ENCODE results near the gene CROCC2. TPM values are rescaled to one million over a fixed set of nuclear protein-coding genes. Genes with fewer than 3 reads are reported as not detected.

The CROCC2 gene
- total and polyA plus RNA-seq, 8 donors: 0.03 to 4.9 TPM; not detected in 6

DNA sequence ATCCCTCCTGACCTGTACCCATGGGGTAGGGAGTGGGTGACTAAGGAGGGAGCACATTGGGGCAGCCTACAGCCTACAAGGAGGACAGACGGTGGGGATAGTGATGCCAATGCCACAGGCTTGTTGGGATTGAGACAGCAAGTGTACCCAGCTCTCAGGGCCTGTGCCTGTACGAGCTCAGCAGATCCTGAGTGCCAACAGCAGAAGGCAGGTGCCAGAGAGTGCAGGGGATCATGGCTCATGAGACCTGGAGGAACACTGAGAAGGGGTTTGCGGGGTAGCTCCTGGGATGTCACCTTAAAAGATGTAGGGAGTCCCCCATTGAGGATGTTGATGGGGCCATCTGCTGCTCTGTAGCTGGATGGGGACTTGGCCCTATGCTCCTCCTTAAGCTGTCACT lies 82.0 kb downstream of the CROCC2 start:
- TF ChIP-seq, protein P1, sequence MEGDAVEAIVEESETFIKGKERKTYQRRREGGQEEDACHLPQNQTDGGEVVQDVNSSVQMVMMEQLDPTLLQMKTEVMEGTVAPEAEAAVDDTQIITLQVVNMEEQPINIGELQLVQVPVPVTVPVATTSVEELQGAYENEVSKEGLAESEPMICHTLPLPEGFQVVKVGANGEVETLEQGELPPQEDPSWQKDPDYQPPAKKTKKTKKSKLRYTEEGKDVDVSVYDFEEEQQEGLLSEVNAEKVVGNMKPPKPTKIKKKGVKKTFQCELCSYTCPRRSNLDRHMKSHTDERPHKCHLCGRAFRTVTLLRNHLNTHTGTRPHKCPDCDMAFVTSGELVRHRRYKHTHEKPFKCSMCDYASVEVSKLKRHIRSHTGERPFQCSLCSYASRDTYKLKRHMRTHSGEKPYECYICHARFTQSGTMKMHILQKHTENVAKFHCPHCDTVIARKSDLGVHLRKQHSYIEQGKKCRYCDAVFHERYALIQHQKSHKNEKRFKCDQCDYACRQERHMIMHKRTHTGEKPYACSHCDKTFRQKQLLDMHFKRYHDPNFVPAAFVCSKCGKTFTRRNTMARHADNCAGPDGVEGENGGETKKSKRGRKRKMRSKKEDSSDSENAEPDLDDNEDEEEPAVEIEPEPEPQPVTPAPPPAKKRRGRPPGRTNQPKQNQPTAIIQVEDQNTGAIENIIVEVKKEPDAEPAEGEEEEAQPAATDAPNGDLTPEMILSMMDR (IDR thresholded peaks at IDR 0.05): no peak
- TF ChIP-seq POLR2A (IDR thresholded peaks at IDR 0.05) (no peak), POLR2AphosphoS5 (IDR thresholded peaks at IDR 0.05) (no peak), EP300 (IDR thresholded peaks at IDR 0.05) (no peak)
- H3K9me3 ChIP-seq: no peaks in the 10 kb centered on the region
- H3K27ac ChIP-seq: peak overlapping the region in 1 of 5 donors; percentile 47
- H3K4me1 ChIP-seq: peaks cover 30 to 53% (median 39%) of the 10 kb centered on the region in 4 donors
- intact Hi-C loops (cut with DNase I; ENCODE audit: low total_unique reads): no loop called here
- peaks cover 0 to 24% (median 0%) of the 10 kb centered on the region in 3 donors for H3K27me3 ChIP-seq
- WGBS, 5 donors: 79 to 91% (median 88%) methylated on average over 3 of the region's 3 CpGs
- no peak for DNase-seq
- H3K36me3 ChIP-seq: no peaks in the 10 kb centered on the region
- no peak overlapping the region for H3K4me3 ChIP-seq

DNA sequence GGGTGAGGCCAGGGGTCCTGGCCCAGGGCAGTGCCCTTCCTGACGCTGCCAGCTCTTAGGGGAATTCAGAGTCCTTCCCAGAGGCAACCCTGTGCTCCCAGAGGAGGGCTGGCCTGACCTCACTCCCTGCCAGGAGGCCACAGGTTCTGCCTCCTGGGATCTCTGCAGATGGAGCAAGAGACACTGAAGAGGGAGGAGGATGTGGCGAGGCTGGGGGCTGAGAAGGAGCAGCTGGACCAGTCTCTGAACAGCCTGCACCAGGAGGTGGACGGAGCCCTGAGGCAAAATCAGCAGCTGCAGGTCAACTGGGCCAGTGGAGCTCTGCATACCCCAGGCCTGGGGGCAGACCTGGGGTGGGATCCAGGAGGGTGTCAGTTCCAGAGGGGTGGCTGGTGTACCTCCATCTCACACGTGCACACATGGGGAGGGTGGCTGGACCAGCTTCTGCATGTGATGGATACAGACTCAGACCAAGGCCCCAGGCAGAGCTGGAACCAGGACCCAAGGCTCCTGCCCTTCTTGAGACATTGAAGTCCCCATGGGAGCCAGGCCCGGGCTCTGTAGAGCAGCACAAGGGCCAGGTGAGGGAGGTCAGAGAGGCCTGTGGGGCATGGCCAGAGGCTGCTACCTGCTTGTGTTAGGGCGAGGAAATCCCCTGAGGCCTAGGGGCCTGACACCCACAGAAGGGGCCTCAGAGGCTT lies 82.6 kb downstream of the CROCC2 start:
- H3K27me3 ChIP-seq: peaks cover 0 to 19% (median 0%) of the 10 kb centered on the region in 3 donors
- peak in 1 of 2 donors; percentile 23 for DNase-seq
- no peaks in the 10 kb centered on the region for H3K36me3 ChIP-seq
- no peak overlapping the region for H3K4me3 ChIP-seq
- 85 to 96% (median 93%) methylated on average over 5 to 6 of the region's 6 CpGs for WGBS, 5 donors
- H3K27ac ChIP-seq: no peak overlapping the region
- TF ChIP-seq POLR2AphosphoS5 (IDR thresholded peaks at IDR 0.05) (no peak), POLR2A (IDR thresholded peaks at IDR 0.05) (no peak), EP300 (IDR thresholded peaks at IDR 0.05) (no peak)
- TF ChIP-seq, protein P1 (IDR thresholded peaks at IDR 0.05): no peak
- H3K4me1 ChIP-seq: peaks cover 30 to 47% (median 33%) of the 10 kb centered on the region in 4 donors
- intact Hi-C loops (cut with DNase I; ENCODE audit: low total_unique reads): no loop called here
- H3K9me3 ChIP-seq: no peaks in the 10 kb centered on the region

DNA sequence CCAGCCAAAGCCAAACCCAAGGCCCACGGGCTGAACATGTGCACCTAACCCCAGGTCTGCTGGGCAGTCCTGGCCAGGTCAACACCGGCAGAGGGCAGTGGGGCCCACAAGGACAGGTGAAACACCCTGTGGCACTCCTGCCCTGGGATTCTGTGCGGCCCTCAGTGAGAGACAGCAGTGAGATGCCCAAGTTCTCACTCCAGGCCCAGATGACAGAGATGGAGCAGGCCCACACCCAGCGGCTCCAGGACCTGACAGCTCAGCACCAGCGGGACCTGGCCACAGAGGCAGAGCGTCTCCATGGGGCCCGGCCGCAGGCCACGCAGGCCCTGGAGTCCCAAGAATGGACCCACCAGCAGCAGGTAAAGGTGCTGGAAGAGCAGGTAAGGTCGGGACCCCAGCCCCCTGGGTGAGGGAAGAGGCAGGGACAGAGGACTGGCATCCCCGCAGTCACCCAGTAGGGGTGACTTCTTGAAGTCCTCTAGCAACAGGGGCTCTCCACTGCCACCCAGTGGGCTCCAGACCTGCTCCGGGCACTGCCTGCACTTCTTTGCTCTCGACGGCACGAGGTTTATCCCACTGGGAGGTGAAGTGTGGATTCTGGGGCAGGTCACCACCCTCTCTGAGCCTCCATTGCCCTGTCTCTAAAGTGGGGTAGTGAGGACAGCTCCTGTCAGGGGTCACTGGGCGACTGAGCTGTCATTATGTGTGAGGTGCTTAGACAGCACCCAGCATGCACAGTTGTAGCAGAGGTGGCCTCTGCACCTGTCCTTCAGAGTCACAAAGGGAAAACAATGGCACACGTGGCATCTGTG lies 83.5 kb downstream of the CROCC2 start:
- Histone ChIP-seq H3K9me3 (no peaks in the 10 kb centered on the region), H3K27me3 (peaks cover 0 to 13% (median 0%) of the 10 kb centered on the region in 3 donors), H3K4me3 (no peak overlapping the region), H3K4me1 (peaks cover 30 to 46% (median 35%) of the 10 kb centered on the region in 4 donors), H3K27ac (no peak overlapping the region), H3K36me3 (no peaks in the 10 kb centered on the region)
- peak in 1 of 2 donors; percentile 46 for DNase-seq
- no peak for TF ChIP-seq POLR2AphosphoS5 (IDR thresholded peaks at IDR 0.05)
- TF ChIP-seq EP300 (IDR thresholded peaks at IDR 0.05): no peak
- no peak for TF ChIP-seq POLR2A (IDR thresholded peaks at IDR 0.05)
- TF ChIP-seq, protein P1 (IDR thresholded peaks at IDR 0.05): peak in 3 of 7 experiments; percentile 23 to 33 (median 30)
- 64 to 84% (median 72%) methylated on average over 8 to 17 of the region's 17 CpGs for WGBS, 5 donors
- intact Hi-C loops (cut with DNase I; ENCODE audit: low total_unique reads): no loop called here

DNA sequence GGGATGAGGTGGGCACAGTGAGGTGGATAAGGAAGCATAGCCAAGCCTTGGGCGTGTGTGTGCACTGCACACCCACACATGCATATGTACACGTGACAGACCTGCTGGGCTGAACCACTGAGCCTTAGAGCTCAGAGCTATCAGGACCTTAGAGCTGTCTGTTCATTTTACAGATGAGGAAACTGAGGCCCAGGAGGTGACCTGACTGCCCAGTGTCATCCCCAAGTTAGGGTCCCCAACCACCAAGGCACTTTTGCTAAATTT lies 84.1 kb downstream of the CROCC2 start:
- Histone ChIP-seq H3K4me1 (peaks cover 30 to 52% (median 40%) of the 10 kb centered on the region in 4 donors), H3K4me3 (no peak overlapping the region), H3K27ac (no peak overlapping the region), H3K36me3 (no peaks in the 10 kb centered on the region), H3K9me3 (no peaks in the 10 kb centered on the region), H3K27me3 (peaks cover 0 to 13% (median 0%) of the 10 kb centered on the region in 3 donors)
- intact Hi-C loops (cut with DNase I; ENCODE audit: low total_unique reads): no loop called here
- peak in 1 of 2 donors; percentile 25 for DNase-seq
- 27 to 68% (median 57%) methylated on average over 2 of the region's 2 CpGs for WGBS, 5 donors
- TF ChIP-seq EP300 (IDR thresholded peaks at IDR 0.05) (no peak), POLR2A (IDR thresholded peaks at IDR 0.05) (no peak), POLR2AphosphoS5 (IDR thresholded peaks at IDR 0.05) (no peak)
- TF ChIP-seq, protein P1 (IDR thresholded peaks at IDR 0.05): no peak
